ENCODE measurements around the gene CATSPERD.
A peak's percentile ranks its signal among the peaks of the same experiment; 100 is the strongest.

The CATSPERD gene

GRCh38 chr19:5690125-5690954, 30.1 kb upstream of the CATSPERD start, which contains the start of gene RPL36:
Gene RPL36 (plus strand): TSS chr19:5690295. CDS start chr19:5690508, 213 bp downstream.
- no peak; the same call in 1 of the 2 replicates for TF ChIP-seq CEBPB (IDR thresholded peaks at IDR 0.05)
- peak; percentile 26; the same call in 1 of the 2 replicates for TF ChIP-seq USF1 (IDR thresholded peaks at IDR 0.05)
- peak; percentile 83 for TF ChIP-seq YY1 (IDR thresholded peaks at IDR 0.05; ENCODE audit: low read depth)
- TF ChIP-seq TAF1 (IDR thresholded peaks at IDR 0.05; ENCODE audit: low read depth), result peak; percentile 100
- peak; percentile 92 for TF ChIP-seq MAX (IDR thresholded peaks at IDR 0.05)
- peak; percentile 77 for TF ChIP-seq TCF12 (IDR thresholded peaks at IDR 0.05; ENCODE audit: low read depth)
- 0 out of 2 replicates have a peak, but pooled peaks have one; percentile 14 for TF ChIP-seq NFIC (IDR thresholded peaks at IDR 0.05)
- no peak for TF ChIP-seq FOXM1 (IDR thresholded peaks at IDR 0.05; ENCODE audit: borderline replicate concordance, low read depth)
- TF ChIP-seq REST (IDR thresholded peaks at IDR 0.05; ENCODE audit: low read depth), result no peak; the same call in 1 of the 2 replicates
- TF ChIP-seq CREB1 (IDR thresholded peaks at IDR 0.05; ENCODE audit: low read depth), result no peak

- peak; percentile 63; the same call in 1 of the 2 replicates for TF ChIP-seq EGR1 (IDR thresholded peaks at IDR 0.05)
- no peak for TF ChIP-seq YY1 (IDR thresholded peaks at IDR 0.05; ENCODE audit: low read depth)
- peak; percentile 49; the same call in 1 of the 2 replicates for TF ChIP-seq MAX (IDR thresholded peaks at IDR 0.05)
These were observed 29.2 kb upstream of the CATSPERD start for GRCh38 chr19:5690955-5691821.

GRCh38 chr19:5691822-5692722, 28.4 kb upstream of the CATSPERD start:
- no peak for TF ChIP-seq YY1 (IDR thresholded peaks at IDR 0.05; ENCODE audit: low read depth)
- no peak for TF ChIP-seq USF1 (IDR thresholded peaks at IDR 0.05)
- no peak for TF ChIP-seq ZBTB7A (IDR thresholded peaks at IDR 0.05; ENCODE audit: low read depth)
- no peak for TF ChIP-seq RAD21 (IDR thresholded peaks at IDR 0.05; ENCODE audit: low read depth)
- TF ChIP-seq CREB1 (IDR thresholded peaks at IDR 0.05; ENCODE audit: low read depth), result no peak
- TF ChIP-seq TCF12 (IDR thresholded peaks at IDR 0.05; ENCODE audit: low read depth), result no peak
- TF ChIP-seq EP300 (IDR thresholded peaks at IDR 0.05; ENCODE audit: borderline replicate concordance), result no peak
- TF ChIP-seq CEBPB (IDR thresholded peaks at IDR 0.05), result no peak
- TF ChIP-seq TEAD4 (IDR thresholded peaks at IDR 0.05), result no peak
- no peak for TF ChIP-seq EGR1 (IDR thresholded peaks at IDR 0.05)
- no peak for TF ChIP-seq REST (IDR thresholded peaks at IDR 0.05; ENCODE audit: low read depth)
- no peak for TF ChIP-seq NFIC (IDR thresholded peaks at IDR 0.05)
- no peak for TF ChIP-seq TAF1 (IDR thresholded peaks at IDR 0.05; ENCODE audit: low read depth)
- TF ChIP-seq MAX (IDR thresholded peaks at IDR 0.05), result no peak

- TF ChIP-seq NFIC (IDR thresholded peaks at IDR 0.05) (no peak), TEAD4 (IDR thresholded peaks at IDR 0.05) (no peak), YY1 (IDR thresholded peaks at IDR 0.05; ENCODE audit: low read depth) (no peak), EP300 (IDR thresholded peaks at IDR 0.05; ENCODE audit: borderline replicate concordance) (no peak), RAD21 (IDR thresholded peaks at IDR 0.05; ENCODE audit: low read depth) (no peak), ZBTB7A (IDR thresholded peaks at IDR 0.05; ENCODE audit: low read depth) (no peak), TCF12 (IDR thresholded peaks at IDR 0.05; ENCODE audit: low read depth) (no peak), CEBPB (IDR thresholded peaks at IDR 0.05) (no peak), USF1 (IDR thresholded peaks at IDR 0.05) (no peak)
These were observed 27.7 kb upstream of the CATSPERD start for GRCh38 chr19:5692723-5693194.
